GM19468 (cell line): ENCODE measurements around the gene ADCK1.
"Not testable (repeated sequence)": the region's sequence is repeated elsewhere in the genome, so short reads cannot be mapped to it uniquely, and the experiment has no call there.

Source experiments
- ATAC-seq: cut with Tn5 transposase; IDR thresholded peaks from one replicate; pipeline ENCODE4 v1.9.1; 2021; ENCODE audit warnings: mild to moderate bottlenecking, moderate library complexity, moderate number of reproducible peaks; ENCODE audit not compliant: unreplicated experiment; ENCODE audit errors: extremely low read depth

The ADCK1 gene

DNA sequence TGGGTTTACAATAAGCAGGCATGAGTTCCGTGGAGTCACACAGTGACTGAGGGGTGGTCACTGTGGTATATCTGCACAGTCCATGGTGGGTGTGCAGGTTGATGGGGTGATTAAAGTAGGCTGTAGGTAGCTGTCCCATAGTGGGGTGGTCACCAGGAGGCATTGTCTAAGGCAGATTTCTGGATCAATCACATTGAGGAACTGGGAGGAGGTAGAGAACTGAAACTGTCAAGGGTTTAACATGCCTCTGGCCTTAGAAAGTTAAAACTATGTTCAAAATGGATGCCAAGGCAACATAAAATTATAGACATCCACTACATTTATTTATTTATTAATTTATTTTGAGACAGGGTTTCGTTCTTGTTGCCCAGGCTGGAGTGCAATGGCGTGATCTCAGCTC, 8.3 kb downstream of the ADCK1 start:
- ATAC-seq = no peak

DNA sequence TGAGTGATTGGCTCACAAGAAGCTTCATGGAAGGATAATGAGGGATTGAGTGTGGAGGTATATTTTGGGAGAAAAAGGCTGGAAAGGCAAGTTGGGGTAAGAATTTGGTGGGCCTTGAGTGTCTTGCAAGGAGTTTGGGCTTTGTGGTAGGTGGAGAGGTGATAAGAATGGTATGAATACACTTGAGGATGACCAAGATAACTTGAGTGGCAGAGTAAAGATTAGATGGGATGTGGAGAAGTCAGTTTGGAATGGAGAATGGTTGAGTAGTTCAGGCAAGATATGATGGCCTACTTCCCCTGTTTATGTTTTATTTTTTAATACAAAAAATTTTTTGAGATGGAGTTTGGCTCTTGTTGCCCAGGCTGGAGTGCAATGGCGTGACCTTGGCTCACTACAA, 9.1 kb downstream of the ADCK1 start:
- no peak for ATAC-seq

DNA sequence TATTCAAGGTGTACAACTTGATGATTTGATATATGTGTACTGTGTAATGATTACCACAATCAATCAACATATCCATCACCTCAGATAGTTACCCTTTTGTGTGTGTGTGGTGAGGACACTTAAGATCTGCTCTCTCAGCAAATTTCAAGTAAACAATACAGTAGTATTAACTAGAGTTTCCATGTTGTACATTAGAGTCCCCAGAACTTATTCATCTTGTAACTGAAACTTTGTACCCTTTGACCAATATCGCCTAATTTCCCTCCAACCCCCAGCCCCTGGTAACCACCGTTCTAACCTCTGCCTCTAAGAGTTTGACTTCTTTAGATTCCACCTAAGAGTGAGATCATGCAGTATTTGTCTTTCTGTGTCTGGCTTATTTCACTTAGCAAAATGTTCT, 12.1 kb downstream of the ADCK1 start:
- ATAC-seq = no peak

DNA sequence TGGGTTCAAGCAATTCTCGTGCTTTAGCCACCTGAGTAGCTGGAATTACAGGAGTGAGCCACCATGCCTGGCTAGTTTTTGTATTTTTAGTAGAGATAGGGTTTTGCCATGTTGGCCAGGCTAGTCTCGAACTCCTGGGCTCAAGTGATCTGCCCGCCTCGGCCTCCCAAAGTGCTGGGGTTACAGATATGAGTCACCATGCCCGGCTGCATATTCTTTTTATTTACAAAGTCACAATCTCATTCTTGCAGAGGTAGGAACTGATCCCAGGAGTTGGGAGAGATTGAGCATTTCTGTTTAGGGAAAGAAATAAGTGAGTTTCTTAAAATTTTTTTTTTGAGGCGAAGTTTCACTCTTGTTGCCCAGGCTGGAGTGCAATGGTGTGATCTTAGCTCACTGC, 12.8 kb downstream of the ADCK1 start:
- ATAC-seq = not testable (repeated sequence)

DNA sequence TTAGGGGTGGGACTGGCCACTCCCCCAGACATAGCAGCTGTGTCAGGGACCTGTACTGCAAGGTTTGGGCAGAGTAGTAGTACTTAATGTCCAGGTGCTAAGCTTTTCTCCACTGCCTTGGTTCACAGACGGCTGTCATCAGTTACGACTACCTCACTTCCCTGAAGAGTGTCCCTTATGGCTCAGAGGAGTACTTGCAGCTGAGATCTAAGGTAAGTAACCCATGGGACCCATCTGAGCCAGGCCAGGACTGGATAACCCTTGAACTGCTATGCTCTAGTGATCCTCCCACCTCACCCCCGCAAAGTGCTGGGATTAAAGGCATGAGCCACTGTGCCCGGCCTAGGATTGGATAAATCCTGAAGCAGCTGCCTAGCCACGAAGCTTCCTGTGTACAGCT, 22.4 kb downstream of the ADCK1 start:
- ATAC-seq = no peak

DNA sequence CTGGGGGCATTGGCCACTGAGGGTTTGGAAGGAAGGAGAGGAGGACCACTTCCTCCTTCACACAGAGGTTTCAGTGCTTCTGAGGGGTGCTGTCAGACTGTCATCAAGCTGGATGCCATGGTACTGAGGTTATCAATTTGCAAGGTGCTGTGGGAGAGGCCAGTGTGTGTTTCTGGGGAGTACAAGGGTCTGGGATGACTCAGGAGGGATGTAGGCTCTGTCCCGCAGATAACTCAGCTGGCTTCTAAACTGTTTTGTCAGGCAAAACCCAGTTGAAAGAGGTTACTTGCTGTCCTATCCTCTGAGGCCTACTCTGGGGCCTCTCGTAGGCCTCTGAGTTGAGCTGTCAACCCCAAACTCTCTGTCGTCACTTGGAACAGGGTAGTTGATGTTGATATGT, 22.8 kb downstream of the ADCK1 start:
- ATAC-seq = no peak

DNA sequence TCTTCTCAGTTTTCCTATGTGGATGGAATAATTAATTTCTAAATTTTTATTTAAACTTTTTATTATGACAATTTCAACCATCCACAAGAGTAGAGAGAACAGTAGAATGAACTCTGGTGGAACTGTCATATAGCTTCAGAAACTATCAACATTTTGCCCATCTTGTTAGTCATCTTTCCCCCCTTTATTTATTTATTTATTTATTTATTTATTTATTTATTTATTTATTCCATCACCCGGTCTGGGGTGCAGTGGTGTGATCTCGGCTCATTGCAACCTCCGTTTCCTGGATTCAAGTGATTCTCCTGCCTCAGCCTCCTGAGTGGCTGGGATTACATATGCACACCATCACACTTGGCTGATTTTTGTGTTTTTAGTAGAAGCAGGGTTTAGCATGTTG, 23.5 kb downstream of the ADCK1 start:
- ATAC-seq = no peak

DNA sequence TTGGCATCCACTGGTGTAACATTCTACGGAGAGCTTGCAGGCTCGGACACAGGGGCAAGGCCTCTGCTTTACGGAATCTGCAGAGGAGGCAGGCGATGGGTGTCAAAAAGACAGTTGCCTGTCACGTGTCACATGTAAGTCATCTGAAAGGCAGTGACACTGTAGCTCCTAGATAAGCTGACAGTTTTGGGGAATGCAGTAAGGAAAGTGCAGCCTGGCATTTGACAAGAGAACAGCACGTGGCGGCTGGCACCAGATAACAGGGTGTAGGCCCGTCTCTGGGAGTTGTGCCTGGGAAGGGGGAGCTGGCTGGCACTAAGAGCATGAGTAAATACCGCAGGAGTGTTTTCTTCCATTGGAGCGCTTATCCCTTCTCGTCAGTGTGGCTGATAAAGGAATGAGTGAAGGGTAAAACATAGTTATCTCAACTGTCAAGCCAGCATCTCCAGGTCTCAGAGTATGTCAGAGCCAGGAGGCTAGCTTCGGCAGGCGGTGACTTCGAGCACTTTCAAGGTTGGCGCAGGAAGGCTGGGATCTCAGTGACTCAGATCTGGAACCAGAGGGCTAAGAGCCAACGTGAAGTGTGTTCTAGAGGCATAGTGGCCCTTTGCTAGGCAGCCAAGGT, 26.1 kb downstream of the ADCK1 start:
- no peak for ATAC-seq

DNA sequence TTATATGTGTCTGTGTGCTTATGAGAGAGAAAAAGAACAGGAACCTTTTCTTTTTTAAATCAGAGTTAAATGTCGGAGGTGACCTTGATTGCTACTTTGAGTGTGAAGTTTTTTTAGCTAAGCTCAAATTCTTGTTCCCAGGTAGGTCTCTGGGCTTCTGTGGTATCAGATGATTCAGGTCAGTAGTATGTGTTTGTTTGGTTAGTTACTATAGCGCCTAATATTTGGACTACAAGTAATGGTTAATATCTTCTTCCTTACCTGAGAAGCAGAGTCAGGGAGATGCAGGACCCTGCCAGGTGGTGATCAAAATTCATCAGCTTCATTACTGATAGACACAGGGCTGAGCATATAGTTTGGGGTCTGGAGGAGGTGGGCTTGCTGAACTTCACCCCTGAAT, 30.8 kb downstream of the ADCK1 start:
- no peak for ATAC-seq

DNA sequence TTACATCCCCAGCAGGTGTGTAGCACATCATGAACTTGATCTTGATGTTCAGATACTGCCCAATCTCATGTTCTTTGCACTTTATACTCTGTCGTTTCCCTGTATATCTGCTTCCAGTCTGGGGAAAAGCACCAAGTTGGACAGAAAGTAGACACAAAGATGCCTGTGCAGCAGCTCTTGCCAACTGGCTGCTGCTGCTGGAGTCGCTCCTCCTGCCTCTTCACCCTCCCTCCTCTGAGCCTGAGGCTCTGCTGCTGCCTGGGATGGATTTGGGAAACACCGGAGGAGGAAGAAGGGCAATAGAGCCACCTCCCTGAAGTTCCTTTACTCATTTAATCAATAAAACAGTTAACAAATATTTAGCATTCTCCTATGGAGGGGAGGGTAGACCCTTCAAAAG, 32.4 kb downstream of the ADCK1 start:
- no peak for ATAC-seq

DNA sequence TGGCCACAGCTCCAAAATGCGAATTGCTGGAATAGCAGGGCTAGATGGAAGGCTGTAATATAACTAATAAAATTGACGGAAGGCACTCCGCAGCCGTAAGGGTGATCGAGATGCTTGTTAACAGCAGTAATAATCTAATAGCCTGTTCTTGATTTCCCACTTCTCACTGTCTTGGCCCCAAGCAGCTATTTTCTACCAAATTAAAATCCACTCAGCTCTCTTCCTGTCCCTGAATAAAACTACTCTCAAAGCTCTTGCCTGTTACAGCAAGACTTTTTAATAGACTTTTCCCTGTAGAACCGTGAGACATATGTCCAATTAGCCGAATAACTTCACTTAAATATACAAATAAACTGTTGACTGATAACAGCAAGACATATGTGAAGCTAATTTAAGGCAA, 38.0 kb downstream of the ADCK1 start:
- ATAC-seq = no peak

DNA sequence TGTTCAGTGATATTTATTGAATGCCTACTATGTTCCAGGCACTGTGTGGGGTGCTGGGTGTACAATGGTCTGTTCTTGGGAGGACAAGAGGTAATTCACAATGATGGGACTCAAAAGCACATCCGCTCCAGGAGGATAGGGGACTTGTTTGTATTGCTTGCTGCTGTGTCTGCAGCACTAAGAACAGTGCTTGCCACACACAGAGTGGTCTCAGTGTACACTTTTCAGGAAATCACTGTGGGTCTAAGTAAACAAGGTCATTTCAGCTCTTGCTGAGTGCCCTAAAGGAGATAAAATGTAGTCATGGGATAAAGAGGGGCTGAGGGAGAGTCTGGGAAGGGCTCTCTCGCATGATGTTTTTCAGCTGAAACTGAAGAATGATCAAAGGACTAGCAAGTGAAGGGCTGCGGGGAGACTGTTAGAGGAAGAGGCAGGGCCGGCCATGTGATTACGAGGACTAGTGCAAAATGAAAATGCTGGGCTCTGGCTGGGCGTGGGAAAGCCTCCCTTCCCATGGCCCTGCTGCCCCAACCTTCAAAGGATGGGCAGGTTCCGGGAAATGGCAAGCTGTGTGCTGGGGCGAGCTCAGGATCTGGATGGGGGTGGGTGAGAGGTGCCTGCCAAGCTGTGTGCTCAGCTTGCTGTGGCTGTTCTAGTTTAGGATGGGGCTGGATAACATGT, 39.1 kb downstream of the ADCK1 start:
- no peak for ATAC-seq

DNA sequence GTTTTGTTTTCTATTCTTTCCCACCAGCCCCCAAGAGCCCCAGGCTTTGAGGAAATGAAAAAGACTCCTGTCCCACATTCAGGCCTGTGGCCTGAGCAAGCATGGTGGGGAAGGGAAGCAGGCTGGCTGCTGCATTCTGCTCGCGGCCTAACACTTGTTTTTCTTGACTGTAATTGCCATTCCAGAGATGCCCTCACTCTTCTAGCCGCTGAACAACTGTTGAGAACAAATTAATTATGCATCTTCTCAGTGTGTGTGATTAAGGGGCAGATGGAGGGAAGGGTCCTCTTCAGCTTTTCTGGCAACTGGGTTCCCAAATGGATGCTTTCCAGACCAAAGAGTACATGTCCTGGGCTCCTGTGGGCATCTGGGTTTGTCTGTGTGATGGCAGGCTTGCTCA, 43.3 kb downstream of the ADCK1 start:
- ATAC-seq = no peak

DNA sequence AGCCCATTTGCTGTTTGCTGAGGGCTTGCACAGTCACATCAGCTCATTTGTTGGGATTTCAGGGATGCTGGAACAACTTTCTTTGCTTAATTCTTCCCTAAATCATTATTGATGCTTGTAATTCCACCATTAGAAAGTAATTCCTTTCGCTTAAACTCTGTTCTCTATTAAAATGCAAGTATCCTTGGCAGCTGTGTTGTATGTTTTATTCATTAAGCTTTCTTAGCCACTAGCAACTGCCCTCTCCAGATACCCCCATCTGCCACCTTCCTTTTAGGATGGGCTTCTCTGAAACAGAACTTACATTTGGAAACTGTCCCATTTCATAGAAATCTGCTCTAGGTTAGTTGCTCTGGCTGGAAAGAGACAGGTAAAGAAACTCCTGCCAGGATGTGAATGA, 43.7 kb downstream of the ADCK1 start:
- no peak for ATAC-seq

DNA sequence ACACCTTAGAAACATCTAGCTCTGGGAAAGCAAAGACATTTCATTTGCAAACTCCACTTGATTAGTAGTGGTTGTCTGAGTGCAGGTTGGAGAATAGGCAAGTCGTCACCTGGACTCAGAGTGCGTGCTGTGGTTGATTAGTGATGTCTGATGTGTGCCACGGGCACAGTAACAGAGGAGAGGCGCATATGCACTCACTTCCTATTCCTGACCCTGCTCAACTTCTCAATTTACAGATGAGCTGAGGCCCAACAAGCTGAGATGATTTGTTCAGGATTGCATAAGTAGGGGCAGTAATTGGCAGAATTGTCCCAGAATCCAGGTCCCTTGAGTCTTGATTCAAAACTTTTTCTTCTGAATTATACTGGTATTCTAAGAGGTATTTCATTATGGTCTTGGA, 44.9 kb downstream of the ADCK1 start:
- ATAC-seq = no peak

DNA sequence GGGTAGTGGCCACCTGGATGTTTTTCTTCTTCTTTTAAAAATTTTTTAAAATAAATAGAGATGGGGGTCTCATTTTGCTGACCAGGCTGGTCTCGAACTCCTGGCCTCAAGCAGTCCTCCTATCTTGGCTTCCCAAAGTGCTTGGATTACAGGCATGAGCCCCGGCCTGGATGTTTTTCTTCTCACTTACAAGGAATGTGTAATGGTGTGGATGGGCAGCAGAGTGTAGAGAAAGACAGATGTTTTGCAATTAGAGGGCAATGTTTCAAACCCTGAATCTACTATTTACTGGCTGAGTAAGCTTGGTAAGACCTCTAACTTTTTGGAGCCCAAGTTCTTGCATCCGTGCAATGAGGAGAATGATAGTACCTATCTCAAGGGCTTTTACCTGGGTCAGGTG, 48.1 kb downstream of the ADCK1 start:
- no peak for ATAC-seq

DNA sequence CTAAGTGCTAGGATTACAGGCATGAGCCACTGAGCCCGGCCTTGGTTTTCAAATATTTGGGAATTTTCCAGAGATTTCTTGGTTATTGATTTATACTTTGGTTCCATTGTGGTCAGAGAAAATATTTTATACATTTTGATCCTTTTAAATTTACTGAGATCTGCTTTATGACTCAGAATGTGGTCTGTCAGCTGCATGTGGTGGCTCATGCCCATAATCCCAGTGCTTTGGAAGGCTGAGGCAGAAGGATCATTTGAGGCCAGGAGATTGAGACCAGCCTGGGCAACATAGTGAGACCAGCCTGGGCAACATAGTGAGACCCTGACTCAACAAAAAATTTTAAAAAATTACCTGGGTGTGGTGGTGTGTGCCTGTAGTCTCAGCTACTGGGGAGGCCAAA, 49.8 kb downstream of the ADCK1 start:
- ATAC-seq = no peak

DNA sequence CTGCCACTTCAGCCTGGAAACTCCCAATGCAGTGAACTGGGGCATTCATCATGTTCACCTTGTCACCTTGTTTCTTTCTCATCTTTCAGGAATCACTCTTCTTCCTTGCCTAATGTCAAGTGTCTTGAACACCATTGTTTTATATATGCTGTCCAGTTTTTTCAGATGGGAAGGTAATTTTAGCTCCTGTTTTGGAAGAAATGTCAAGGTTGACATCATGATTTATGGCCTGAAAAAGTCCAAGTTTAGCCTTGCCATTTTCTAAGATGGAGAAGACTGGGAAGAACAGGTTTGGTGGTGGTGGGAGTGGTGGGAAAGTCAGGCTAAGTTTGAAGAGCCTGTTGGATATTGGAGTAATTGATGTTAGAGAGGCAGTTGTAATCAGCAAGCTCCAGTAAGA, 54.0 kb downstream of the ADCK1 start:
- ATAC-seq = no peak

DNA sequence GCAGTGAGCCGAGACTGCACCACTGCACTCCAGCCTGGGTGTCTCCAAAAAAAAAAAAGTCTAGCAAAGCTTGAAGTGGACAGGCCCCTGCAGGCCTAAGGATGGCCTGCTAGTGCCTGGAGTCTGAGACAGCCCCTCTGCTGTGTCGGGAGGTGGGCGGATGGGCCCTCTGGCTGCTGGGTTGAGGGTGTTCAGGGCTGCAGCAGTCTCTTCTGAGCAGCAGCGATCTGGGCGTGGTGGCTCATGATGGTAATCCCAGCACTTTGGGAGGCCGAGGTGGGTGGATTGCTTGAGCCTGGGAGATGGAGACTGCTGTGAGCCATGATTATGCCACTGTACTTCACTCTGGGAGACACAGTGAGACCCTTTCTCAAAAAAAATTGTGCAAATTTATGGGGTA, 57.0 kb downstream of the ADCK1 start:
- no peak for ATAC-seq

DNA sequence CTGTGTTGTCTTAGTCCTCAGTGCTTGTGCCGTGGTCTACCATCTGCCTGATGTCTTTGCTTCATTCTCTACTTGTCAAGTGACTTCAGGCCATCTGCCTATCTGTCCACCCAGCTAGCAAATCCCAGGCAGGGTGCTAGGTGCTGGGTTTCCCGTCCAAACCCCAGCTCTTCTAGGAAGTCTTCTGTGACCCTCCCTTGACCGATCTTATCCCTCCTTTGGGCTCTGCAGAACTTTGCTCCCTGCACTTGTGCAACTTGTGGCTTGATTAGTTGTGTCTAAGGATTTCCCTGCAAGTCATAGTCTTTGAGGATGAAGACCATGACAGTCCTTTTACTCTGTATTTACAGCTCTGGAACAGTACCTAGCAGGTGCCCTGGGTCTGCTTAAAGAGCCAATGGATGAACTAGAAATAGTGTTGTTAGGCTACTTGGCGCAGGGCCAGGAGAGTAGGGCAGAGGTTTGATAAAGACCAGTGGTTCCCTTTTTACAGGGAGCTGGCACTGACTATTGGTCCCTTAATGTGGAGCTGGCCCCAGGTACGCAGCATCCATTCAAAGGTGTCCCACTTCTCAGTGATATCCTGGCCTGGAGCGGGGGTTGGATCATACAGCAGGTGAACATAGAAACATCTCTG, 60.1 kb downstream of the ADCK1 start:
- no peak for ATAC-seq

DNA sequence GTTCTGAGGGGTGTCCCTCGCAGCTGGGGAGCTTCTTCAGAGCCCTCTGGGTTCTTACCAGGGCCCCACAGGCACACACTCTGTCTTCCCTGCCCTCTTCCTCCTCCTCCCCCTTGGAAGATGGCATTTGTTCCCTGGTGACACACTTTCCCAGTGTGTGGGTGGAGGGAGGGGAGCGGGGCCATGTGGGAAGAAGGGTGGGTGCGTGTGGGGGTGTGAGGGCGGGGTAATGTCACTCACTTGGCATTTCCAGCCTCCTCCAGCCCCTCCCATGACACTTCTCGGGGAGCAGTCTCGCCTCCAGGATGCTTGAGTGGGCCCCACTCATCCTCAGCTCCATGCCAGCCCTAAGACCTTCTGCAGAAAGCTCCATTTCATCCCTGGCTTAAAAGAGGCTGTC, 61.3 kb downstream of the ADCK1 start:
- no peak for ATAC-seq
